Small intestine (tissue), 7 donors: ENCODE results near the gene SERPINB6. TPM values are rescaled to one million over a fixed set of nuclear protein-coding genes. Genes with fewer than 3 reads are reported as not detected.
"Not testable (repeated sequence)": the region's sequence is repeated elsewhere in the genome, so short reads cannot be mapped to it uniquely, and the experiment has no call there.

Source experiments
- DNase-seq, 2 donors: peaks; one replicate each; pipeline versions ENCODE4 v3.0.0 to v3.0.0-alpha.2; 2013
- FAIRE-seq: peaks from 2 replicates; lab custom pipeline; 2012; peaks lifted over from hg19 to GRCh38; lab: Jason Lieb, UNC
- H3K27ac ChIP-seq, 3 donors: one replicate each; pipeline ENCODE4 v1.5.1; 2013; ENCODE audit warnings: low read length in 2 of 3, mild to moderate bottlenecking in 2 of 3, control low read depth in 1 of 3, inconsistent platforms in 1 of 3, low read depth in 1 of 3, moderate library complexity in 1 of 3
- H3K27me3 ChIP-seq, 3 donors: one replicate each; pipeline ENCODE4 v1.6.1; 2013; ENCODE audit warnings: low read length in 3 of 3, inconsistent platforms in 1 of 3; ENCODE audit not compliant: control insufficient read depth in 3 of 3, insufficient read depth in 3 of 3
- H3K36me3 ChIP-seq, 3 donors: one replicate each; pipeline ENCODE4 v1.6.1; 2013; ENCODE audit warnings: low read length in 3 of 3, inconsistent platforms in 1 of 3, low read depth in 1 of 3, mild to moderate bottlenecking in 1 of 3, moderate library complexity in 1 of 3; ENCODE audit not compliant: control insufficient read depth in 3 of 3, insufficient read depth in 2 of 3
- H3K4me1 ChIP-seq, 3 donors: one replicate each; pipeline ENCODE4 v1.6.1; 2013; ENCODE audit warnings: low read length in 2 of 3, inconsistent platforms in 1 of 3, low read depth in 1 of 3, mild to moderate bottlenecking in 1 of 3, moderate library complexity in 1 of 3; ENCODE audit not compliant: control insufficient read depth in 3 of 3, insufficient read depth in 2 of 3
- H3K4me3 ChIP-seq, 3 donors: one replicate each; pipeline ENCODE4 v1.5.1; 2013; ENCODE audit warnings: low read length in 3 of 3, control low read depth in 1 of 3, inconsistent platforms in 1 of 3, low read depth in 1 of 3, mild to moderate bottlenecking in 1 of 3, moderate library complexity in 1 of 3
- H3K9me3 ChIP-seq, 2 donors: one replicate each; pipeline ENCODE4 v1.6.1; 2013; ENCODE audit warnings: low read depth in 1 of 2, low read length in 1 of 2; ENCODE audit not compliant: control insufficient read depth in 2 of 2, insufficient read depth in 1 of 2
- WGBS, 3 donors: extraction: QIAGEN DNeasy Blood & Tissue Kit; methylation state at CpG; one replicate each; pipeline ENCODE4 v1.1.7; 2013; 5-methylcytosine and 5-hydroxymethylcytosine counted together
- polyA plus RNA-seq, 4 donors: library from polyadenylated mRNA; stranded (reverse) in 3 of 4; unstranded in 1 of 4; fragments of 200-250 nt in 3 of 4; fragments of 120-200 nt in 1 of 4; gene quantifications; one replicate each; pipeline versions ENCODE4 v1.2.1 to v1.2.3, GENCODE V29; 2013
- donor health status: healthy with polysubstance abuse.
- donor health status: control.
- donor health status: control.
- donor health status: Bipolar disorder and iron deficiency.
- donor health status: healthy.

SERPINB6 gene
- polyA plus RNA-seq, 4 donors, result 280 to 539 (median 418) TPM

GRCh38 chr6:2972219-2972487 is 786 bp upstream of the SERPINB6 start:
- WGBS, 3 donors, result 21 to 33% (median 22%) methylated on average over 1 of the region's 1 CpG
- H3K9me3 ChIP-seq, H3K36me3 ChIP-seq, DNase-seq, H3K27me3 ChIP-seq, FAIRE-seq: not testable (repeated sequence)
- Histone ChIP-seq H3K27ac (peak overlapping the region; percentile 90 to 98 (median 92)), H3K4me3 (peak overlapping the region in 1 of 3 donors; percentile 60), H3K4me1 (peaks cover 2 to 12% (median 2%) of the 10 kb centered on the region in 3 donors)

GRCh38 chr6:2970753-2971419 is 481 bp downstream of the SERPINB6 start:
- WGBS, 3 donors, result 1% methylated on average over 48 to 80 of the region's 80 CpGs
- no peak for FAIRE-seq
- H3K4me1 ChIP-seq, result peaks cover 2 to 16% (median 2%) of the 10 kb centered on the region in 3 donors

GRCh38 chr6:2970034-2970685 is 1.2 kb downstream of the SERPINB6 start:
- DNase-seq (no peak), FAIRE-seq (no peak)
- Histone ChIP-seq H3K4me1 (peaks cover 2 to 19% (median 2%) of the 10 kb centered on the region in 3 donors), H3K27ac (peak overlapping the region in 2 of 3 donors; percentile 89 to 90), H3K27me3 (no peaks in the 10 kb centered on the region), H3K4me3 (peak overlapping the region; percentile 60 to 92 (median 81)), H3K36me3 (peaks cover 0 to 7% (median 0%) of the 10 kb centered on the region in 3 donors), H3K9me3 (no peaks in the 10 kb centered on the region)
- 12 to 26% (median 22%) methylated on average over 10 of the region's 10 CpGs for WGBS, 3 donors

More at GRCh38 chr6:2970753-2971419, 481 bp downstream of the SERPINB6 start:
- Histone ChIP-seq H3K36me3 (peaks cover 0 to 7% (median 0%) of the 10 kb centered on the region in 3 donors), H3K27ac (peak overlapping the region; percentile 90 to 98 (median 92)), H3K4me3 (peak overlapping the region; percentile 60 to 92 (median 81)), H3K27me3 (no peaks in the 10 kb centered on the region), H3K9me3 (no peaks in the 10 kb centered on the region)
- DNase-seq, result peak in 1 of 2 donors; percentile 74

GRCh38 chr6:2969549-2969948 is 1.8 kb downstream of the SERPINB6 start:
- FAIRE-seq (no peak), DNase-seq (no peak)
- Histone ChIP-seq H3K27me3 (no peaks in the 10 kb centered on the region), H3K4me3 (peak overlapping the region in 1 of 3 donors; percentile 23), H3K36me3 (peaks cover 0 to 12% (median 0%) of the 10 kb centered on the region in 3 donors), H3K9me3 (no peaks in the 10 kb centered on the region), H3K4me1 (peaks cover 2 to 19% (median 2%) of the 10 kb centered on the region in 3 donors), H3K27ac (peak overlapping the region in 1 of 3 donors; percentile 72)
- WGBS, 3 donors, result 52 to 68% (median 67%) methylated on average over 3 of the region's 3 CpGs

GRCh38 chr6:2968600-2969135 is 2.7 kb downstream of the SERPINB6 start:
- no peak overlapping the region for H3K4me3 ChIP-seq
- peaks cover 0 to 15% (median 0%) of the 10 kb centered on the region in 3 donors for H3K36me3 ChIP-seq
- H3K27me3 ChIP-seq, result no peaks in the 10 kb centered on the region
- H3K4me1 ChIP-seq, result peaks cover 2 to 20% (median 2%) of the 10 kb centered on the region in 3 donors
- WGBS, 3 donors, result 59 to 85% (median 83%) methylated on average over 8 of the region's 8 CpGs
- DNase-seq, result no peak
- H3K27ac ChIP-seq, result peak overlapping the region in 2 of 3 donors; percentile 1 to 45
- no peaks in the 10 kb centered on the region for H3K9me3 ChIP-seq
- FAIRE-seq, result no peak

- FAIRE-seq (no peak), DNase-seq (no peak)
- no peak overlapping the region for H3K4me3 ChIP-seq
- H3K4me1 ChIP-seq, result peaks cover 2 to 28% (median 2%) of the 10 kb centered on the region in 3 donors
- no peak overlapping the region for H3K27ac ChIP-seq
- H3K36me3 ChIP-seq, result peaks cover 0 to 17% (median 0%) of the 10 kb centered on the region in 3 donors
- 96 to 98% (median 96%) methylated on average over 7 of the region's 7 CpGs for WGBS, 3 donors
- H3K9me3 ChIP-seq, result no peaks in the 10 kb centered on the region
- H3K27me3 ChIP-seq, result no peaks in the 10 kb centered on the region
These were observed 3.4 kb downstream of the SERPINB6 start for GRCh38 chr6:2967936-2968335.

GRCh38 chr6:2966347-2966746 is 5.0 kb downstream of the SERPINB6 start:
- H3K4me3 ChIP-seq, result no peak overlapping the region
- WGBS, 3 donors, result 22 to 70% (median 51%) methylated on average over 9 of the region's 9 CpGs
- H3K4me1 ChIP-seq, result peaks cover 2 to 38% (median 7%) of the 10 kb centered on the region in 3 donors
- FAIRE-seq (no peak), DNase-seq (peak in 1 of 2 donors; percentile 81)
- H3K27ac ChIP-seq, result no peak overlapping the region
- peaks cover 0 to 17% (median 0%) of the 10 kb centered on the region in 3 donors for H3K36me3 ChIP-seq
- H3K27me3 ChIP-seq, result no peaks in the 10 kb centered on the region
- H3K9me3 ChIP-seq, result no peaks in the 10 kb centered on the region

GRCh38 chr6:2964793-2965505 is 6.4 kb downstream of the SERPINB6 start:
- Histone ChIP-seq H3K4me3 (no peak overlapping the region), H3K36me3 (peaks cover 0 to 27% (median 0%) of the 10 kb centered on the region in 3 donors), H3K4me1 (peaks cover 2 to 47% (median 12%) of the 10 kb centered on the region in 3 donors), H3K9me3 (no peaks in the 10 kb centered on the region), H3K27me3 (no peaks in the 10 kb centered on the region), H3K27ac (no peak overlapping the region)
- DNase-seq (no peak), FAIRE-seq (no peak)
- 62 to 82% (median 74%) methylated on average over 17 of the region's 17 CpGs for WGBS, 3 donors
